GM18861 (cell line): Measurements from ENCODE around the gene ONECUT1.

Source experiments
- ATAC-seq: cut with Tn5 transposase; IDR thresholded peaks from one replicate; pipeline ENCODE4 v1.9.1; 2021; ENCODE audit not compliant: unreplicated experiment

ONECUT1 gene

GRCh38 chr15:52734329-52734728 is 55.8 kb downstream of the ONECUT1 start:
- ATAC-seq: no peak

GRCh38 chr15:52733696-52734255 is 56.4 kb downstream of the ONECUT1 start:
- ATAC-seq: no peak

- ATAC-seq: no peak
Observed at GRCh38 chr15:52733088-52733487, 57.0 kb downstream of the ONECUT1 start.

- ATAC-seq: no peak
Observed at GRCh38 chr15:52732551-52732950, 57.6 kb downstream of the ONECUT1 start.

GRCh38 chr15:52731732-52732470 is 58.2 kb downstream of the ONECUT1 start:
- ATAC-seq: no peak

- ATAC-seq: no peak
Observed at GRCh38 chr15:52731004-52731403, 59.1 kb downstream of the ONECUT1 start.

- no peak for ATAC-seq
Observed at GRCh38 chr15:52730594-52730993, 59.5 kb downstream of the ONECUT1 start.

- peak; percentile 86 for ATAC-seq
Observed at GRCh38 chr15:52730173-52730572, 60.0 kb downstream of the ONECUT1 start.

- ATAC-seq: no peak
Observed at GRCh38 chr15:52728899-52729298, 61.2 kb downstream of the ONECUT1 start.

- no peak for ATAC-seq
Observed at GRCh38 chr15:52727815-52728214, 62.3 kb downstream of the ONECUT1 start.

GRCh38 chr15:52726195-52726594 is 63.9 kb downstream of the ONECUT1 start:
- no peak for ATAC-seq

GRCh38 chr15:52718551-52718950 is 71.6 kb downstream of the ONECUT1 start:
- no peak for ATAC-seq

GRCh38 chr15:52717924-52718323 is 72.2 kb downstream of the ONECUT1 start:
- no peak for ATAC-seq

GRCh38 chr15:52717481-52717880 is 72.7 kb downstream of the ONECUT1 start:
- ATAC-seq: no peak

GRCh38 chr15:52716536-52716935 is 73.6 kb downstream of the ONECUT1 start:
- ATAC-seq: no peak

- ATAC-seq: no peak
Observed at GRCh38 chr15:52715411-52715810, 74.7 kb downstream of the ONECUT1 start.

GRCh38 chr15:52714968-52715367 is 75.2 kb downstream of the ONECUT1 start:
- ATAC-seq: no peak

GRCh38 chr15:52710708-52711389 is 79.3 kb downstream of the ONECUT1 start:
- no peak for ATAC-seq

- peak; percentile 32 for ATAC-seq
Observed at GRCh38 chr15:52710050-52710707, 80.0 kb downstream of the ONECUT1 start.

GRCh38 chr15:52709187-52709981 is 80.8 kb downstream of the ONECUT1 start:
- ATAC-seq: peak; percentile 66
